ENCODE results near the gene ATXN10.
A peak's percentile ranks its signal among the peaks of the same experiment; 100 is the strongest.

DNA sequence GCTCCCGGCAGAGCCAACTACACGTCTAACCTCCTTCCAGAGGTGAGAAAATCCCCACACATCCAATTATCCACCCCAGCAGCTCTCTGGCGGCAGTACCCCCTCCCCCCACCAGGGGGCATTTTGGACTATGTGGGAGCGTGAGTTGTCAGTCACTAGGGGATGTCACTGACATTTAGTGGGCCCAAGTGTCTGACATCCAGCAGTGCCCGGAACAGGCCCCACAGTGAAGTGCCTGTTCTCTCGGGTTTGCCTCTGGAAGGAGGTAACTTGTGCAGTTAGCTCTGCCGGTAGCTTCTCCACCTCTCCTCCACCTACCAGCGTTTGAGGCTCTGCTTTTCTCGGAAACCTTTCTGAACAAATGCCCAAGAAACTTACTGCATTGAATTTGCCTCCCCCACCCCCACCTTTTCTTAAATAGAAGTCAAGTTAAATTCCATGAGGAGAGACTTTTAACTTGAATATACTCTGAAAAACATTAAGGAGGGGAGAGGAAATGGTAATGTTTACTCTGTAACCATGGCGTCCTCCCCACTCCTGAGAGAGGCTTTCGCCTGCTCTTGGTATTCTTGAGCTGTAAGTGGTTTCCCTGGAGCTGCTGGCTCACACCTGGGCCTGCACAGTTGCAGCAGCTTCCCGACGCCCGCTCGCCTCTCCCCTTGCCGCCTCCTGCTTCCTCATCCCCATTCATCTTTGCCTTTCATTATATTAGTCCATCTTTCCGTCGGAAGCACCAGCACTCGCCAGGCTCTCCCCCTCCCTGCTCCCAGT is 192.5 kb downstream of the ATXN10 start:
- no peak for TF ChIP-seq POLR2A (IDR thresholded peaks at IDR 0.05)
- TF ChIP-seq CTCF (IDR thresholded peaks at IDR 0.05) = peak; percentile 58 to 87 (median 62)
